Caco-2 (cell line): Measurements from ENCODE around the gene TARS1. TPM values are rescaled to one million over a fixed set of nuclear protein-coding genes. Genes with fewer than 3 reads are reported as not detected.

Experiments used
- BruUV-seq: library from RNA; stranded (reverse); fragments of 400-500 nt; replicated peaks from 2 replicates; lab custom pipeline; 2021; lab: Mats Ljungman, UMichigan
- CTCF ChIA-PET: fragments of 300-600 bp; sonication (Branson Sonifier 250); formaldehyde crosslinking; loops from one replicate; lab custom pipeline; 2022; ENCODE audit warnings: antibody characterized with exemption; lab: Charles Lee
- POLR2A ChIA-PET: fragments of 300-600 bp; sonication (Branson Sonifier 250); formaldehyde crosslinking; loops from one replicate; lab custom pipeline; 2022; ENCODE audit warnings: antibody characterized with exemption; lab: Charles Lee
- DNase-seq, 2 experiments: peaks; one replicate each; pipeline versions ENCODE4 v3.0.0 to v3.0.0-alpha.2; 2020 to 2022
- H3K27me3 ChIP-seq: replicated peaks from 2 replicates; pipeline ENCODE4 v1.6.0; 2011; ENCODE audit warnings: low read length; ENCODE audit not compliant: control insufficient read depth, insufficient read depth
- H3K36me3 ChIP-seq: 2 replicates; pipeline ENCODE4 v1.5.1; 2011; ENCODE audit warnings: low read length; ENCODE audit not compliant: control insufficient read depth, insufficient read depth
- H3K4me1 ChIP-seq: fragments of 250-450 bp; sonication (Bioruptor Pico); 2 replicates; pipeline ENCODE4 v1.5.1; 2020; ENCODE audit warnings: mild to moderate bottlenecking
- H3K4me3 ChIP-seq: 2 replicates; pipeline ENCODE4 v1.5.1; 2011; ENCODE audit warnings: low read depth, mild to moderate bottlenecking, control low read depth, low read length
- H3K9me3 ChIP-seq: fragments of 250-450 bp; sonication (Bioruptor Pico); 2 replicates; pipeline ENCODE4 v1.5.1; 2020; ENCODE audit warnings: mild to moderate bottlenecking, moderate library complexity
- H3K27ac Mint-ChIP-seq: one replicate; pipeline ENCODE4 v1.8.0; 2022; ENCODE audit warnings: mixed read lengths; ENCODE audit not compliant: unreplicated experiment
- H3K27me3 Mint-ChIP-seq: one replicate; pipeline ENCODE4 v1.8.0; 2022; ENCODE audit warnings: mixed read lengths; ENCODE audit not compliant: insufficient read depth, unreplicated experiment
- H3K36me3 Mint-ChIP-seq: one replicate; pipeline ENCODE4 v1.8.0; 2022; ENCODE audit warnings: mild to moderate bottlenecking, mixed read lengths; ENCODE audit not compliant: insufficient read depth, unreplicated experiment
- H3K4me1 Mint-ChIP-seq: one replicate; pipeline ENCODE4 v1.8.0; 2022; ENCODE audit warnings: low read depth, mixed read lengths; ENCODE audit not compliant: unreplicated experiment
- H3K4me3 Mint-ChIP-seq: one replicate; pipeline ENCODE4 v1.8.0; 2022; ENCODE audit warnings: mild to moderate bottlenecking, moderate library complexity, mixed read lengths; ENCODE audit not compliant: unreplicated experiment
- H3K9me3 Mint-ChIP-seq: one replicate; pipeline ENCODE4 v1.8.0; 2022; ENCODE audit warnings: mixed read lengths; ENCODE audit not compliant: unreplicated experiment
- intact Hi-C: fragments of 100-400 bp; cut with micrococcal nuclease; formaldehyde crosslinking; loops from one replicate; pipeline ENCODE4 v1.10.0; 2022; ENCODE audit not compliant: unreplicated experiment
- total RNA-seq: library from RNA; stranded (reverse); gene quantifications from 2 replicates; pipeline ENCODE4 v1.2.3, GENCODE V29; 2022
- TF ChIP-seq, protein P1 (sequence below), 2 experiments: fragments of 200-600 bp in 1 of 2; IDR thresholded peaks; 1 replicate in 1 of 2; 2 replicates in 1 of 2; pipeline versions ENCODE4 v1.5.1 to v1.8.0; 2011 to 2022; ENCODE audit warnings: antibody characterized with exemption in 1 of 2, control low read depth in 1 of 2, inconsistent platforms in 1 of 2, low read depth in 1 of 2, low read length in 1 of 2, mild to moderate bottlenecking in 1 of 2, moderate library complexity in 1 of 2; ENCODE audit not compliant: insufficient read depth in 1 of 2, severe bottlenecking in 1 of 2, unreplicated experiment in 1 of 2

Gene TARS1
- total RNA-seq, 1 experiment from 2014 or later = 288 TPM

DNA sequence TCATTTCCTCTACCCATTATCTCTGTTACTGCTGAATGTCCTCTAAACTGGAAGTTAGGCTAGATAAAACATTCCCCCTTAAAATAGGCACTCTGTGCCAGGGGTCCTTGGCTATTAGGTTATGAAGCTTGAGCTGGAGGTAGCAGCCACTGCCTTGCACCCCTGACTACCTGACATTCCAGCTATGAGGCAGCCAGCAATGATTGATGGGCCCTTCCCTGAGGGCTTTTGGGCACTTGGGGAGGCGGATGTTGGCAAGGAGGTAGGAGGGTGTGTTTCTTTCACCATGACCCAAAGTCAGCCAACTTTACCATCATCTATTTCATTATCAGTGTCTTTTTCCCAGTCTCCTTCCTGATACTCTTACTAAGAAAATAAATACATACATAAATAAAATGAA is 17.1 kb downstream of the TARS1 start:
- Histone ChIP-seq H3K36me3 (peaks cover 1% of the 10 kb centered on the region), H3K4me3 (no peak overlapping the region), H3K27me3 (no peaks in the 10 kb centered on the region), H3K4me1 (no peaks in the 10 kb centered on the region), H3K9me3 (no peaks in the 10 kb centered on the region)
- no peak overlapping the region for H3K27ac Mint-ChIP-seq
- intact Hi-C loops = no loop called here
- POLR2A ChIA-PET = interaction anchor here (1.0 kb wide), 1 partner anchor 17 kb away, joined by 3 read pairs; the partner anchor contains the start of gene TARS1
- no peak overlapping the region for H3K4me3 Mint-ChIP-seq
- no peak for DNase-seq
- H3K36me3 Mint-ChIP-seq = peaks cover 95% of the 10 kb centered on the region
- TF ChIP-seq, protein P1, sequence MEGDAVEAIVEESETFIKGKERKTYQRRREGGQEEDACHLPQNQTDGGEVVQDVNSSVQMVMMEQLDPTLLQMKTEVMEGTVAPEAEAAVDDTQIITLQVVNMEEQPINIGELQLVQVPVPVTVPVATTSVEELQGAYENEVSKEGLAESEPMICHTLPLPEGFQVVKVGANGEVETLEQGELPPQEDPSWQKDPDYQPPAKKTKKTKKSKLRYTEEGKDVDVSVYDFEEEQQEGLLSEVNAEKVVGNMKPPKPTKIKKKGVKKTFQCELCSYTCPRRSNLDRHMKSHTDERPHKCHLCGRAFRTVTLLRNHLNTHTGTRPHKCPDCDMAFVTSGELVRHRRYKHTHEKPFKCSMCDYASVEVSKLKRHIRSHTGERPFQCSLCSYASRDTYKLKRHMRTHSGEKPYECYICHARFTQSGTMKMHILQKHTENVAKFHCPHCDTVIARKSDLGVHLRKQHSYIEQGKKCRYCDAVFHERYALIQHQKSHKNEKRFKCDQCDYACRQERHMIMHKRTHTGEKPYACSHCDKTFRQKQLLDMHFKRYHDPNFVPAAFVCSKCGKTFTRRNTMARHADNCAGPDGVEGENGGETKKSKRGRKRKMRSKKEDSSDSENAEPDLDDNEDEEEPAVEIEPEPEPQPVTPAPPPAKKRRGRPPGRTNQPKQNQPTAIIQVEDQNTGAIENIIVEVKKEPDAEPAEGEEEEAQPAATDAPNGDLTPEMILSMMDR (IDR thresholded peaks at IDR 0.05; ENCODE audit: insufficient read depth in 1 of 2, low read depth in 1 of 2, low read length in 1 of 2, severe bottlenecking in 1 of 2, unreplicated experiment in 1 of 2) = no peak
- H3K9me3 Mint-ChIP-seq = no peaks in the 10 kb centered on the region
- CTCF ChIA-PET = no interaction called here
- H3K4me1 Mint-ChIP-seq = no peaks in the 10 kb centered on the region
- H3K27me3 Mint-ChIP-seq = no peaks in the 10 kb centered on the region
- no TSS peak for BruUV-seq

DNA sequence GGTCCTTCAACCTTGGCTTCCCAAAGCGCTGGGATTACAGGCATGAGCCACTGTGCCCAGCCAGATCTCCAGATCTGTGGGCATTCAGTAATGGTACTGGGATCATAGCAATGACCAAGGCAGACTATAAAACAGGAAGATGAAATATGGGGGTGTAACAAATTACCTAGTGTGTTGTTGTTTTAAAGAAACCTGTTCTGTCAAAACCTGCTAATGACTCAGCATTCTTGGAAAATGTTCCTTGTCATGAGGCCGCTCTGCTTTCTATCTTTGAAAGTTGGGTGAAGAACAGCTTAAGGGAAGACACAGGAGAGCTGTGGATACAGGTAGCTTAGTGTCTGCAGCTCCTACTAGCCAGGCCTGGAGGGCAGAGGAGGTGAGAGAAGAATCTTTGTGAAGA is 19.4 kb downstream of the TARS1 start:
- H3K4me3 ChIP-seq = no peak overlapping the region
- H3K27me3 ChIP-seq = no peaks in the 10 kb centered on the region
- H3K36me3 ChIP-seq = peaks cover 1% of the 10 kb centered on the region
- Mint-ChIP-seq H3K27ac (peak overlapping the region; percentile 31), H3K27me3 (no peaks in the 10 kb centered on the region), H3K9me3 (no peaks in the 10 kb centered on the region), H3K4me3 (no peak overlapping the region), H3K36me3 (peaks cover 94% of the 10 kb centered on the region), H3K4me1 (no peaks in the 10 kb centered on the region)
- ChIA-PET POLR2A (no interaction called here), CTCF (no interaction called here)
- H3K4me1 ChIP-seq = no peaks in the 10 kb centered on the region
- intact Hi-C loops = no loop called here
- no TSS peak for BruUV-seq
- DNase-seq = no peak
- TF ChIP-seq, protein P1 (IDR thresholded peaks at IDR 0.05; ENCODE audit: insufficient read depth in 1 of 2, low read depth in 1 of 2, low read length in 1 of 2, severe bottlenecking in 1 of 2, unreplicated experiment in 1 of 2) = no peak
- H3K9me3 ChIP-seq = no peaks in the 10 kb centered on the region

DNA sequence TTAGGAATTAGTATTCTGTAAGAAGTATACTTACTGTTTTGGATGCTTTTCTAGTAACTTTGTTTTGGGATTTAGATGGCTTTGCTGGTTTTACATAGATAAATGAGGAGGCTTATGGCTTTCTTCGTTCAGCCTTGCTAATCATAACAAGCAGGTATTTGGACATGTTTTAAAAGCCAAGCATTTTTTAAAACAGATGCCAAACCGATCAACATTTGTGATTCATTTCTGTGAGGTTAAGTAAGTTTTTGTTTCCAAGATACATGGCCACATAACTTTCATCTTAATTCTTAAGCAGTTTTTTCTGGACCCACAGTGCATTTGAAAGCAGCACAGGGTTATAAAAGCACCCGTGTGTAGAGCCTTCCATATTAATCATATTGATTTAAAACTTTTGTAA is 21.7 kb downstream of the TARS1 start:
- Mint-ChIP-seq H3K27me3 (no peaks in the 10 kb centered on the region), H3K36me3 (peaks cover 94% of the 10 kb centered on the region), H3K4me3 (no peak overlapping the region), H3K27ac (no peak overlapping the region), H3K9me3 (no peaks in the 10 kb centered on the region), H3K4me1 (no peaks in the 10 kb centered on the region)
- no peak overlapping the region for H3K4me3 ChIP-seq
- no peaks in the 10 kb centered on the region for H3K9me3 ChIP-seq
- ChIA-PET CTCF (no interaction called here), POLR2A (no interaction called here)
- H3K36me3 ChIP-seq = no peaks in the 10 kb centered on the region; the same call in none of the 2 replicates
- no peaks in the 10 kb centered on the region for H3K4me1 ChIP-seq
- H3K27me3 ChIP-seq = no peaks in the 10 kb centered on the region
- intact Hi-C loops = no loop called here
- no peak for DNase-seq
- no TSS peak for BruUV-seq
- TF ChIP-seq, protein P1 (IDR thresholded peaks at IDR 0.05; ENCODE audit: insufficient read depth in 1 of 2, low read depth in 1 of 2, low read length in 1 of 2, severe bottlenecking in 1 of 2, unreplicated experiment in 1 of 2) = no peak
